ENCODE data around the gene FBLN2. TPM values are rescaled to one million over a fixed set of nuclear protein-coding genes. Genes with fewer than 3 reads are reported as not detected.

The FBLN2 gene
- total RNA-seq, 1 donor from 2014 or later: 413 TPM

GRCh38 chr3:13669457-13669856, 120.5 kb downstream of the FBLN2 start:
- H3K4me3 Mint-ChIP-seq (ENCODE audit: unreplicated experiment): no peak overlapping the region
- no peak for TF ChIP-seq CTCF (IDR thresholded peaks at IDR 0.05)
- no peaks in the 10 kb centered on the region for H3K36me3 Mint-ChIP-seq (ENCODE audit: low read depth)
- H3K27me3 Mint-ChIP-seq (ENCODE audit: low read depth): peaks cover 45% of the 10 kb centered on the region
- H3K9me3 Mint-ChIP-seq (ENCODE audit: low read depth): no peaks in the 10 kb centered on the region
- no peak for DNase-seq (ENCODE audit: low spot score)
- no peak overlapping the region for H3K27ac Mint-ChIP-seq (ENCODE audit: unreplicated experiment)
- no peaks in the 10 kb centered on the region for H3K4me1 Mint-ChIP-seq (ENCODE audit: low read depth)

- no peak for TF ChIP-seq CTCF (IDR thresholded peaks at IDR 0.05)
- no peaks in the 10 kb centered on the region for H3K9me3 Mint-ChIP-seq (ENCODE audit: low read depth)
- no peak overlapping the region for H3K27ac Mint-ChIP-seq (ENCODE audit: unreplicated experiment)
- peaks cover 51% of the 10 kb centered on the region for H3K27me3 Mint-ChIP-seq (ENCODE audit: low read depth)
- H3K4me3 Mint-ChIP-seq (ENCODE audit: unreplicated experiment): no peak overlapping the region
- DNase-seq (ENCODE audit: low spot score): no peak
- no peaks in the 10 kb centered on the region for H3K4me1 Mint-ChIP-seq (ENCODE audit: low read depth)
- H3K36me3 Mint-ChIP-seq (ENCODE audit: low read depth): no peaks in the 10 kb centered on the region
Measured at GRCh38 chr3:13670292-13670691, 121.4 kb downstream of the FBLN2 start.

- peaks cover 59% of the 10 kb centered on the region for H3K27me3 Mint-ChIP-seq (ENCODE audit: low read depth)
- no peaks in the 10 kb centered on the region for H3K4me1 Mint-ChIP-seq (ENCODE audit: low read depth)
- no peaks in the 10 kb centered on the region for H3K36me3 Mint-ChIP-seq (ENCODE audit: low read depth)
- no peak for DNase-seq (ENCODE audit: low spot score)
- TF ChIP-seq CTCF (IDR thresholded peaks at IDR 0.05): no peak
- H3K27ac Mint-ChIP-seq (ENCODE audit: unreplicated experiment): no peak overlapping the region
- no peak overlapping the region for H3K4me3 Mint-ChIP-seq (ENCODE audit: unreplicated experiment)
- no peaks in the 10 kb centered on the region for H3K9me3 Mint-ChIP-seq (ENCODE audit: low read depth)
Measured at GRCh38 chr3:13671482-13672233, 122.7 kb downstream of the FBLN2 start.

- Mint-ChIP-seq H3K36me3 (ENCODE audit: low read depth) (no peaks in the 10 kb centered on the region), H3K9me3 (ENCODE audit: low read depth) (no peaks in the 10 kb centered on the region), H3K27me3 (ENCODE audit: low read depth) (peaks cover 53% of the 10 kb centered on the region), H3K27ac (ENCODE audit: unreplicated experiment) (no peak overlapping the region), H3K4me3 (ENCODE audit: unreplicated experiment) (no peak overlapping the region), H3K4me1 (ENCODE audit: low read depth) (no peaks in the 10 kb centered on the region)
- DNase-seq (ENCODE audit: low spot score): no peak
- TF ChIP-seq CTCF (IDR thresholded peaks at IDR 0.05): peak; percentile 62
Measured at GRCh38 chr3:13673207-13673606, 124.3 kb downstream of the FBLN2 start.

GRCh38 chr3:13674538-13675185, 125.7 kb downstream of the FBLN2 start:
- no peak overlapping the region for H3K4me3 Mint-ChIP-seq (ENCODE audit: unreplicated experiment)
- H3K27me3 Mint-ChIP-seq (ENCODE audit: low read depth): peaks cover 57% of the 10 kb centered on the region
- no peak for DNase-seq (ENCODE audit: low spot score)
- no peaks in the 10 kb centered on the region for H3K9me3 Mint-ChIP-seq (ENCODE audit: low read depth)
- H3K27ac Mint-ChIP-seq (ENCODE audit: unreplicated experiment): no peak overlapping the region
- H3K36me3 Mint-ChIP-seq (ENCODE audit: low read depth): no peaks in the 10 kb centered on the region
- no peak for TF ChIP-seq CTCF (IDR thresholded peaks at IDR 0.05)
- no peaks in the 10 kb centered on the region for H3K4me1 Mint-ChIP-seq (ENCODE audit: low read depth)
